ENCODE results near the gene RPL9.
"Not testable (repeated sequence)": the region's sequence is repeated elsewhere in the genome, so short reads cannot be mapped to it uniquely, and the experiment has no call there.

GRCh38 chr4:39425297-39425696, 33.4 kb downstream of the RPL9 start:
- TF ChIP-seq CTCF (IDR thresholded peaks at IDR 0.05; ENCODE audit: insufficient read depth, low read length); POLR2AphosphoS5 (IDR thresholded peaks at IDR 0.05; ENCODE audit: low read depth); REST (IDR thresholded peaks at IDR 0.05; ENCODE audit: insufficient replicate concordance, low read depth); GABPA (IDR thresholded peaks at IDR 0.05; ENCODE audit: low read depth): not testable (repeated sequence)
